ENCODE data around the gene TGFBR3L. TPM values are rescaled to one million over a fixed set of nuclear protein-coding genes. Genes with fewer than 3 reads are reported as not detected.

TGFBR3L gene
- polyA plus RNA-seq, 1 donor from 2014 or later = not detected

GRCh38 chr19:7873304-7874075 is 41.1 kb upstream of the TGFBR3L start:
- H3K9me3 Mint-ChIP-seq = peaks cover 0 to 4% (median 0%) of the 10 kb centered on the region in 3 donors
- peaks cover 18% of the 10 kb centered on the region for H3K27me3 Mint-ChIP-seq
- peak overlapping the region in 3 of 4 donors; percentile 48 to 75 (median 74) for H3K4me3 Mint-ChIP-seq
- peaks cover 8 to 14% (median 10%) of the 10 kb centered on the region in 3 donors for H3K4me1 Mint-ChIP-seq
- H3K27ac Mint-ChIP-seq = no peak overlapping the region
- no peaks in the 10 kb centered on the region for H3K36me3 Mint-ChIP-seq

- no peak within 1 kb of the TSS for H3K27ac Mint-ChIP-seq
- H3K27me3 Mint-ChIP-seq = peaks cover 18% of the 10 kb centered on the region
- H3K9me3 Mint-ChIP-seq = peaks cover 0 to 4% (median 0%) of the 10 kb centered on the region in 3 donors
- H3K4me1 Mint-ChIP-seq = peaks cover 8 to 14% (median 10%) of the 10 kb centered on the region in 3 donors
- H3K36me3 Mint-ChIP-seq = no peaks in the 10 kb centered on the region
- H3K4me3 Mint-ChIP-seq = peak within 1 kb of the TSS in 3 of 4 donors; percentile 48 to 75 (median 75)
Observed at GRCh38 chr19:7874076-7874896, 40.3 kb upstream of the TGFBR3L start, which contains the start of gene PRR36. TSS of gene PRR36 (minus strand) at chr19:7874390. CDS start at chr19:7873689, 701 bp downstream.

- Mint-ChIP-seq H3K4me1 (peaks cover 8 to 14% (median 10%) of the 10 kb centered on the region in 3 donors), H3K27me3 (peaks cover 18% of the 10 kb centered on the region), H3K4me3 (peak overlapping the region in 1 of 4 donors; percentile 75), H3K27ac (no peak overlapping the region), H3K9me3 (peaks cover 0 to 4% (median 0%) of the 10 kb centered on the region in 3 donors), H3K36me3 (no peaks in the 10 kb centered on the region)
Observed at GRCh38 chr19:7874897-7875273, 39.7 kb upstream of the TGFBR3L start.

- Mint-ChIP-seq H3K9me3 (no peaks in the 10 kb centered on the region), H3K4me3 (no peak overlapping the region), H3K36me3 (no peaks in the 10 kb centered on the region), H3K27ac (peak overlapping the region in 1 of 3 donors; percentile 46), H3K27me3 (peaks cover 10% of the 10 kb centered on the region), H3K4me1 (peaks cover 0 to 5% (median 2%) of the 10 kb centered on the region in 3 donors)
Observed at GRCh38 chr19:7877249-7877836, 37.3 kb upstream of the TGFBR3L start.

- Mint-ChIP-seq H3K4me3 (no peak overlapping the region), H3K9me3 (no peaks in the 10 kb centered on the region), H3K36me3 (no peaks in the 10 kb centered on the region), H3K27me3 (peaks cover 2% of the 10 kb centered on the region), H3K4me1 (no peaks in the 10 kb centered on the region), H3K27ac (no peak overlapping the region)
Observed at GRCh38 chr19:7879111-7879807, 35.4 kb upstream of the TGFBR3L start.

GRCh38 chr19:7879836-7880235 is 34.8 kb upstream of the TGFBR3L start:
- peaks cover 2% of the 10 kb centered on the region for H3K27me3 Mint-ChIP-seq
- H3K9me3 Mint-ChIP-seq = no peaks in the 10 kb centered on the region
- no peaks in the 10 kb centered on the region for H3K36me3 Mint-ChIP-seq
- no peak overlapping the region for H3K4me3 Mint-ChIP-seq
- H3K27ac Mint-ChIP-seq = no peak overlapping the region
- no peaks in the 10 kb centered on the region for H3K4me1 Mint-ChIP-seq

GRCh38 chr19:7881910-7882309 is 32.7 kb upstream of the TGFBR3L start:
- Mint-ChIP-seq H3K27me3 (no peaks in the 10 kb centered on the region), H3K27ac (no peak overlapping the region), H3K36me3 (no peaks in the 10 kb centered on the region), H3K4me1 (no peaks in the 10 kb centered on the region), H3K9me3 (no peaks in the 10 kb centered on the region), H3K4me3 (no peak overlapping the region)

- Mint-ChIP-seq H3K27ac (no peak overlapping the region), H3K9me3 (no peaks in the 10 kb centered on the region), H3K4me1 (no peaks in the 10 kb centered on the region), H3K4me3 (no peak overlapping the region), H3K36me3 (no peaks in the 10 kb centered on the region), H3K27me3 (peaks cover 5% of the 10 kb centered on the region)
Observed at GRCh38 chr19:7883105-7883504, 31.5 kb upstream of the TGFBR3L start.

GRCh38 chr19:7883796-7884570 is 30.6 kb upstream of the TGFBR3L start:
- H3K4me3 Mint-ChIP-seq = no peak overlapping the region
- no peaks in the 10 kb centered on the region for H3K9me3 Mint-ChIP-seq
- no peaks in the 10 kb centered on the region for H3K36me3 Mint-ChIP-seq
- no peak overlapping the region for H3K27ac Mint-ChIP-seq
- peaks cover 10% of the 10 kb centered on the region for H3K27me3 Mint-ChIP-seq
- H3K4me1 Mint-ChIP-seq = no peaks in the 10 kb centered on the region

- Mint-ChIP-seq H3K4me3 (no peak overlapping the region), H3K27ac (no peak overlapping the region), H3K36me3 (no peaks in the 10 kb centered on the region), H3K9me3 (no peaks in the 10 kb centered on the region), H3K27me3 (peaks cover 11% of the 10 kb centered on the region), H3K4me1 (no peaks in the 10 kb centered on the region)
Observed at GRCh38 chr19:7885818-7886217, 28.8 kb upstream of the TGFBR3L start.

GRCh38 chr19:7887408-7888144 is 27.1 kb upstream of the TGFBR3L start:
- H3K9me3 Mint-ChIP-seq = no peaks in the 10 kb centered on the region
- no peak overlapping the region for H3K27ac Mint-ChIP-seq
- peaks cover 13% of the 10 kb centered on the region for H3K27me3 Mint-ChIP-seq
- no peaks in the 10 kb centered on the region for H3K4me1 Mint-ChIP-seq
- H3K4me3 Mint-ChIP-seq = no peak overlapping the region
- no peaks in the 10 kb centered on the region for H3K36me3 Mint-ChIP-seq

GRCh38 chr19:7888145-7888825 is 26.3 kb upstream of the TGFBR3L start, which contains the start of gene LRRC8E:
TSS of gene LRRC8E (plus strand) at chr19:7888510. CDS start at chr19:7895604, 7,094 bp downstream.
- Mint-ChIP-seq H3K4me1 (no peaks in the 10 kb centered on the region), H3K27ac (no peak within 1 kb of the TSS), H3K4me3 (no peak within 1 kb of the TSS), H3K9me3 (no peaks in the 10 kb centered on the region), H3K36me3 (no peaks in the 10 kb centered on the region), H3K27me3 (peaks cover 13% of the 10 kb centered on the region)

GRCh38 chr19:7888826-7889217 is 25.8 kb upstream of the TGFBR3L start:
- H3K4me3 Mint-ChIP-seq = no peak overlapping the region
- H3K27me3 Mint-ChIP-seq = peaks cover 14% of the 10 kb centered on the region
- H3K9me3 Mint-ChIP-seq = no peaks in the 10 kb centered on the region
- H3K27ac Mint-ChIP-seq = no peak overlapping the region
- H3K36me3 Mint-ChIP-seq = no peaks in the 10 kb centered on the region
- H3K4me1 Mint-ChIP-seq = no peaks in the 10 kb centered on the region
